IPS-NIHi7 (cell line): ENCODE data around the gene ASH1L.
"Not testable (repeated sequence)": the region's sequence is repeated elsewhere in the genome, so short reads cannot be mapped to it uniquely, and the experiment has no call there.

Experiments
- DNase-seq: peaks from one replicate; pipeline ENCODE4 v3.0.0; 2012; ENCODE audit warnings: mixed read lengths; ENCODE audit errors: extremely low spot score

Gene ASH1L

GRCh38 chr1:155307247-155307740 lies 255.3 kb downstream of the ASH1L start:
- DNase-seq: no peak

- DNase-seq: no peak
Measured at GRCh38 chr1:155305881-155306391, 256.7 kb downstream of the ASH1L start.

- no peak for DNase-seq
Measured at GRCh38 chr1:155304558-155305063, 258.0 kb downstream of the ASH1L start.

- DNase-seq: no peak
Measured at GRCh38 chr1:155301342-155301841, 261.2 kb downstream of the ASH1L start, which contains the start of gene PKLR. Gene PKLR, minus strand, starts transcription at chr1:155301438. Its CDS starts 43 bp downstream, at chr1:155301395.

- no peak for DNase-seq
Measured at GRCh38 chr1:155300553-155301329, 261.9 kb downstream of the ASH1L start.

- DNase-seq: no peak
Measured at GRCh38 chr1:155300024-155300423, 262.6 kb downstream of the ASH1L start.

- DNase-seq: no peak
Measured at GRCh38 chr1:155297384-155297783, 265.2 kb downstream of the ASH1L start.

- DNase-seq: no peak
Measured at GRCh38 chr1:155296661-155297060, 265.9 kb downstream of the ASH1L start.

DNA sequence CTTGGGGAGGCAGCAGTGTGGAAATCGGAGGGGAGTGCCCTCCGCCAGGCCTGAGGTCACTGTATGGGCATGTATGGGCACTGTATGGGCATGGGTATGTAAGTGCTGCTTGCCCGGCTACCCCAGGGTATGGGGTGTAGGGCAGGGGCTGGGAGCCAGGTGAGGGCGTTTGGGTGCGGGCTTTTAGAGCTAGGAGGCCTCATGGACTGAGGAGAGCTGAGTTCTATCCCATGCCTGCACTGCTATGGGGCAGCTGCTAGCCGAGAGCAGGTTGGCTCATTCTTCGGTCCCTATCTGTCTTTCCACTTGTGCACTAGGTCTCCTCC lies 266.7 kb downstream of the ASH1L start:
- DNase-seq: no peak

GRCh38 chr1:155295183-155295941 lies 267.2 kb downstream of the ASH1L start:
- peak; percentile 47 for DNase-seq

DNA sequence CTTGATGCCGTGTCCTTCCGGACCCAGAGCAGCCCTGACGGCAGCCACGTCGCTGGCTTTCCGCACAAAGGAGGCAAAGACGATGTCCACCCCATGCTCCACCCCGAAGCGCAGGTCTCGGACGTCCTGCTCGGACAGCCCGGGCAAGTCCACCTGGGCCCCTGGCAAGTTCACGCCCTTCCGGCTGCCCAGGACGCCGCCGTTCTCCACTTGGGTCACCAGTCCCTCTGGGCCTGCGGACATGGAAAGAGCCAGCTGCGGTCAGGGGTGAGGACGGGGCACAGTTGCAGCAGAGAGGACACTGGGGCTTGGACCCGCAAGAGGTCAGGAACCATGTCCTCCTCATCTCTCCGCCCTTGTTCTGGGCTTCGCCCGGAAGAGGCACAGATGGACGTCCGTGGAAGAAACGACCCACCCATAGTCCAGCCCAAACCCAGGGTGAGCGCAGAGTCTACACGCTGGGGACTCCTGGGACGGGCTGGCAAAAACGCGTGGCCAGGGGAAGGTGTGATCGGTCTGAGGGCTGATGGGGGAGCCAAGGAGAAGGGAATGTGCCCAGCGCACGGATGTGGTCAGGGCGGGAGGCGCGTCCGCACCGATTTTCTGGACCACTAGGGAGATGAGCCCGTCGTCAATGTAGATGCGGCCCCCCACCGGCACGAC lies 268.0 kb downstream of the ASH1L start:
- DNase-seq: no peak

DNA sequence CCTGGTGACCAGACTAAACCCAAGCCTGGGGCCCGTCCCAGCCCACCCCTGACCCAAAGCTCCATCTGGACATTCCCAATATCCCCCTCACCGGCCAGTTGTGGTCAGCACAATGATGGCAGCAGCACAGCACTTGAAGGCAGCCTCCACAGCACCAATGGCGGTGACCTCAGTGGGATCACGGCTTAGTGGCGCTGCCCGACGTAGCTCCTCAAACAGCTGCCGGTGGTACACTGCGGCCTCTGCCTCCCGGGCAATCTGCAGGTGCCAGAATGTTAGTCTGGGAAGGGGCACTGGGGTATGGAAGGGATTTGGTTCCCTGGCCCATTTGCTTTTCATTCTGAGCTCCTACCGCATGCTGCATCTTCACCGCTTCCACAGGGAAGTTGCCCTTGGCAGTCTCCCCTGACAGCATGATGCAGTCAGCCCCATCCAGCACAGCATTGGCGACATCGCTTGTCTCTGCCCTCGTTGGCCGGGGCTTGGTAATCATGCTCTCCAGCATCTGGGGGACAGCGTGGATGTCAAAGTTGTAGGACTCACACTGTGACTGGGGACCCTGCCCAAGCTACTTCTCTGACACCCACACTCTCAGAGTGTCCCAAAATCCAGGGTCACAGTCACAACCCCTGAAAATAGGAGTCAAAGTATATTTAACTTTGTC lies 269.4 kb downstream of the ASH1L start:
- DNase-seq: no peak

DNA sequence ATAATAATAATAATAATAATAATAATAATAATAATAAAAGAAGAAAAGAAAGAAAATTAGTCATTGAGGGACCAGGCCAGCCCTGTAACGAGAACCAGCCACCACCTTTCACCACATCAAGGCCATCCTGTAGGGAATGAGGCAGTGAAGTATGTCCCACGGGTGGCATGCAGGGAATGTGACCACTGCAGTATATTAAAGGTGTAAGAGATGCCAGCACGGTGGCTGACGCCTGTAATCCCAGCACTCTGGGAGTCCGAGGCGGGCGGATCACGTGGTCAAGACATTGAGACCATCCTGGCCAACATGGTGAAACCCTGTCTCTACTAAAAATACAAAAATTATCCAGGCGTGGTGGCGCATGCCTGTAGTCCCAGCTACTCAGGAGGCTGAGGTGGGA lies 271.6 kb downstream of the ASH1L start:
- DNase-seq: not testable (repeated sequence)

- DNase-seq: no peak
Measured at GRCh38 chr1:155287987-155288543, 274.5 kb downstream of the ASH1L start.

DNA sequence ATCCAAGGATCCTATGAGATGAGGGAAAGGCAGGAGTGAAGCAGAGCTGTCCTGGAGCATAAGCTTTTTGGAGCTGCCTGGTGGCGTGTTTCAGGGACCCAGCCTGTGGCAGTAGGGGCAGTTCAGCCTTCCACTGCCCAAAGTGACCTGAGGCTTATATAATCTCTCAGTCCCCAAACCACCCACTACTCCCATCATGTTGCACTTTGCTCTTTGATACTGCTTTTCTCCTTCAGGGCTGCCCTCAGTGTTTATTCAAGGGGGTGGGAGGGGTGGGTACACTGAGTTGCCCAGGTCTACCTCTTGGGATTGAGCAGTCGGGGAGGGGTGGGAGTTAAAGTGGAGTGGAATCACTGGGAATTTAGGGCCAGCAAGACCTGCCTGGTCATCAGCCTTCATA lies 276.1 kb downstream of the ASH1L start:
- no peak for DNase-seq

- DNase-seq: no peak
Measured at GRCh38 chr1:155285631-155286044, 277.0 kb downstream of the ASH1L start.
